Neural cell (in vitro differentiated cells): Measurements from ENCODE around the gene STIM1. TPM values are rescaled to one million over a fixed set of nuclear protein-coding genes. Genes with fewer than 3 reads are reported as not detected.

Experiments
- H2AFZ ChIP-seq: fragments of 200-600, 300-800 bp; sonication (generic), shearing (Covaris generic); 2 replicates; pipeline ENCODE4 v1.6.0; 2014; ENCODE audit warnings: low read depth, mild to moderate bottlenecking, antibody characterized with exemption, low read length, moderate library complexity
- H3F3A ChIP-seq: fragments of 200-600 bp; shearing (Covaris generic); 2 replicates; pipeline ENCODE4 v1.6.1; 2016; ENCODE audit warnings: mild to moderate bottlenecking, moderate library complexity, mixed read lengths, antibody characterized with exemption, low read length; ENCODE audit not compliant: insufficient read depth, poor library complexity, severe bottlenecking
- H3K27ac ChIP-seq: fragments of 200-600, 300-800 bp; sonication (generic), shearing (Covaris generic); 2 replicates; pipeline ENCODE4 v1.5.1; 2014; ENCODE audit warnings: mild to moderate bottlenecking, low read length, moderate library complexity
- H3K27me3 ChIP-seq: fragments of 300-800, 200-600 bp; sonication (generic), shearing (Covaris generic); 2 replicates; pipeline ENCODE4 v1.6.0; 2014; ENCODE audit warnings: mild to moderate bottlenecking, low read depth, low read length, moderate library complexity; ENCODE audit not compliant: insufficient read depth
- H3K36me3 ChIP-seq: fragments of 300-800, 200-600 bp; sonication (generic), shearing (Covaris generic); 2 replicates; pipeline ENCODE4 v1.5.1; 2014; ENCODE audit warnings: mild to moderate bottlenecking, antibody characterized with exemption, low read length, moderate library complexity; ENCODE audit not compliant: insufficient read depth
- H3K4me2 ChIP-seq: fragments of 300-800, 200-600 bp; sonication (generic), shearing (Covaris generic); 2 replicates; pipeline ENCODE4 v1.6.0; 2014; ENCODE audit warnings: mild to moderate bottlenecking, low read length
- H3K4me3 ChIP-seq: fragments of 300-800, 200-600 bp; sonication (generic), shearing (Covaris generic); 2 replicates; pipeline ENCODE4 v1.5.1; 2014; ENCODE audit warnings: mild to moderate bottlenecking, low read length, moderate library complexity
- H3K79me2 ChIP-seq: fragments of 200-600 bp; shearing (Covaris generic); replicated peaks from 2 replicates; pipeline ENCODE4 v1.6.0; 2014; ENCODE audit warnings: mild to moderate bottlenecking, low read length, moderate library complexity; ENCODE audit not compliant: insufficient read depth
- H3K9ac ChIP-seq: fragments of 300-800, 200-600 bp; sonication (generic), shearing (Covaris generic); 2 replicates; pipeline ENCODE4 v1.6.1; 2016; ENCODE audit warnings: mild to moderate bottlenecking, low read length, mixed read lengths
- H3K9me2 ChIP-seq: fragments of 200-600 bp; shearing (Covaris generic); 2 replicates; pipeline ENCODE4 v1.6.1; 2016; ENCODE audit warnings: mild to moderate bottlenecking, low read length, mixed read lengths; ENCODE audit not compliant: insufficient read depth
- H3K9me3 ChIP-seq: fragments of 200-600, 300-800 bp; sonication (generic), shearing (Covaris generic); 2 replicates; pipeline ENCODE4 v1.6.1; 2016; ENCODE audit warnings: mild to moderate bottlenecking, mixed run types, low read length, moderate library complexity, mixed read lengths
- H4K20me1 ChIP-seq: fragments of 200-600 bp; shearing (Covaris generic); 2 replicates; pipeline ENCODE4 v1.6.1; 2016; ENCODE audit warnings: mild to moderate bottlenecking, mixed run types; ENCODE audit not compliant: insufficient read depth
- EP300 ChIP-seq: fragments of 450-650 bp; conservative IDR thresholded peaks from 2 replicates; pipeline ENCODE4 v1.6.1; 2014; ENCODE audit warnings: antibody characterized with exemption, mild to moderate bottlenecking, moderate library complexity; ENCODE audit not compliant: poor library complexity, severe bottlenecking
- EZH2 ChIP-seq: fragments of 200-600, 300-800 bp; shearing (Covaris generic), sonication (generic); IDR thresholded peaks from 2 replicates; pipeline ENCODE4 v1.6.1; 2014; ENCODE audit warnings: antibody characterized with exemption, low read length, borderline replicate concordance, mild to moderate bottlenecking; ENCODE audit not compliant: insufficient read depth, poor library complexity, severe bottlenecking
- MXI1 ChIP-seq: fragments of 450-650 bp; conservative IDR thresholded peaks from 2 replicates; pipeline ENCODE4 v1.6.1; 2014; ENCODE audit warnings: antibody characterized with exemption, mild to moderate bottlenecking; ENCODE audit not compliant: poor library complexity, severe bottlenecking
- POLR2AphosphoS5 ChIP-seq: IDR thresholded peaks from 2 replicates; pipeline ENCODE4 v1.6.1; 2012
- RAD21 ChIP-seq: fragments of 450-650 bp; conservative IDR thresholded peaks from 2 replicates; pipeline ENCODE4 v1.6.1; 2014; ENCODE audit warnings: antibody characterized with exemption, mild to moderate bottlenecking, moderate library complexity
- SMC3 ChIP-seq: fragments of 450-650 bp; conservative IDR thresholded peaks from 2 replicates; pipeline ENCODE4 v1.6.1; 2014; ENCODE audit warnings: antibody characterized with exemption, mild to moderate bottlenecking, moderate library complexity; ENCODE audit not compliant: poor library complexity
- TAF1 ChIP-seq: IDR thresholded peaks from 2 replicates; pipeline ENCODE4 v1.6.1; 2012; ENCODE audit warnings: low read depth
- polyA plus RNA-seq: library from polyadenylated mRNA; depleted of rRNA; stranded (reverse); fragments of >200 nt; gene quantifications from 2 replicates; pipeline ENCODE4 v1.2.3, GENCODE V29; 2014
- TF ChIP-seq, protein P1 (sequence below): fragments of 450-650 bp; IDR thresholded peaks from 2 replicates; pipeline ENCODE4 v1.5.1; 2014; ENCODE audit warnings: antibody characterized with exemption, mild to moderate bottlenecking, moderate library complexity; ENCODE audit not compliant: poor library complexity, severe bottlenecking
- TF ChIP-seq, protein P2 (sequence below): IDR thresholded peaks from 2 replicates; pipeline ENCODE4 v1.6.1; 2012; ENCODE audit warnings: borderline replicate concordance

The STIM1 gene
- polyA plus RNA-seq, 1 donor from 2014 or later, result 14.5 TPM

DNA sequence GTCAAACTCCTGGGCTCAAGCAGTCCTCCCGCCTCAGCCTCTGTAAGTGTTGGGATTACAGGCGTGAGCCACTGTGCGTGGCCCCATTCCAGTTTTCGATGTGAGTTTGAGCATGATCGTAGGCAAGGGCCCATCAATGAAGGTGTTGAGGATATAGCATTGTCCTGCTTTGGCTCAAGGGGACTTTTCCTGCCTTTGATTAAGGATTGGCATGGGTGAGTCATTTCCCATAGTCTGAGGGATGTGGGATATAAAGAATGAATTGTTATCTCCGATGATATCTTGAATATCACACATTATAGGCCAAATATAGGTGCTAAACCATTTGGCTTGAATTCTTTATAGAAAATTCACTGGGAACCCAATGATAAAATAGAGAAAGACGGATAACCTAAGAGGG lies 30.4 kb downstream of the STIM1 start:
- H3K9me3 ChIP-seq, result no peaks in the 10 kb centered on the region
- no peak overlapping the region for H3K9ac ChIP-seq
- H3K4me2 ChIP-seq, result no peak overlapping the region
- H3K36me3 ChIP-seq, result no peaks in the 10 kb centered on the region
- no peaks in the 10 kb centered on the region for H3K27me3 ChIP-seq
- H2AFZ ChIP-seq, result no peak overlapping the region
- H3K79me2 ChIP-seq, result no peaks in the 10 kb centered on the region
- H3F3A ChIP-seq, result no peaks in the 10 kb centered on the region
- H3K4me3 ChIP-seq, result no peak overlapping the region
- H3K27ac ChIP-seq, result no peak overlapping the region
- no peaks in the 10 kb centered on the region for H4K20me1 ChIP-seq
- H3K9me2 ChIP-seq, result no peaks in the 10 kb centered on the region
- TF ChIP-seq, protein P1, sequence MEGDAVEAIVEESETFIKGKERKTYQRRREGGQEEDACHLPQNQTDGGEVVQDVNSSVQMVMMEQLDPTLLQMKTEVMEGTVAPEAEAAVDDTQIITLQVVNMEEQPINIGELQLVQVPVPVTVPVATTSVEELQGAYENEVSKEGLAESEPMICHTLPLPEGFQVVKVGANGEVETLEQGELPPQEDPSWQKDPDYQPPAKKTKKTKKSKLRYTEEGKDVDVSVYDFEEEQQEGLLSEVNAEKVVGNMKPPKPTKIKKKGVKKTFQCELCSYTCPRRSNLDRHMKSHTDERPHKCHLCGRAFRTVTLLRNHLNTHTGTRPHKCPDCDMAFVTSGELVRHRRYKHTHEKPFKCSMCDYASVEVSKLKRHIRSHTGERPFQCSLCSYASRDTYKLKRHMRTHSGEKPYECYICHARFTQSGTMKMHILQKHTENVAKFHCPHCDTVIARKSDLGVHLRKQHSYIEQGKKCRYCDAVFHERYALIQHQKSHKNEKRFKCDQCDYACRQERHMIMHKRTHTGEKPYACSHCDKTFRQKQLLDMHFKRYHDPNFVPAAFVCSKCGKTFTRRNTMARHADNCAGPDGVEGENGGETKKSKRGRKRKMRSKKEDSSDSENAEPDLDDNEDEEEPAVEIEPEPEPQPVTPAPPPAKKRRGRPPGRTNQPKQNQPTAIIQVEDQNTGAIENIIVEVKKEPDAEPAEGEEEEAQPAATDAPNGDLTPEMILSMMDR, result no peak
- TF ChIP-seq POLR2AphosphoS5, result no peak
- no peak for TF ChIP-seq TAF1
- no peak for TF ChIP-seq MXI1
- no peak for TF ChIP-seq EP300
- TF ChIP-seq, protein P2, sequence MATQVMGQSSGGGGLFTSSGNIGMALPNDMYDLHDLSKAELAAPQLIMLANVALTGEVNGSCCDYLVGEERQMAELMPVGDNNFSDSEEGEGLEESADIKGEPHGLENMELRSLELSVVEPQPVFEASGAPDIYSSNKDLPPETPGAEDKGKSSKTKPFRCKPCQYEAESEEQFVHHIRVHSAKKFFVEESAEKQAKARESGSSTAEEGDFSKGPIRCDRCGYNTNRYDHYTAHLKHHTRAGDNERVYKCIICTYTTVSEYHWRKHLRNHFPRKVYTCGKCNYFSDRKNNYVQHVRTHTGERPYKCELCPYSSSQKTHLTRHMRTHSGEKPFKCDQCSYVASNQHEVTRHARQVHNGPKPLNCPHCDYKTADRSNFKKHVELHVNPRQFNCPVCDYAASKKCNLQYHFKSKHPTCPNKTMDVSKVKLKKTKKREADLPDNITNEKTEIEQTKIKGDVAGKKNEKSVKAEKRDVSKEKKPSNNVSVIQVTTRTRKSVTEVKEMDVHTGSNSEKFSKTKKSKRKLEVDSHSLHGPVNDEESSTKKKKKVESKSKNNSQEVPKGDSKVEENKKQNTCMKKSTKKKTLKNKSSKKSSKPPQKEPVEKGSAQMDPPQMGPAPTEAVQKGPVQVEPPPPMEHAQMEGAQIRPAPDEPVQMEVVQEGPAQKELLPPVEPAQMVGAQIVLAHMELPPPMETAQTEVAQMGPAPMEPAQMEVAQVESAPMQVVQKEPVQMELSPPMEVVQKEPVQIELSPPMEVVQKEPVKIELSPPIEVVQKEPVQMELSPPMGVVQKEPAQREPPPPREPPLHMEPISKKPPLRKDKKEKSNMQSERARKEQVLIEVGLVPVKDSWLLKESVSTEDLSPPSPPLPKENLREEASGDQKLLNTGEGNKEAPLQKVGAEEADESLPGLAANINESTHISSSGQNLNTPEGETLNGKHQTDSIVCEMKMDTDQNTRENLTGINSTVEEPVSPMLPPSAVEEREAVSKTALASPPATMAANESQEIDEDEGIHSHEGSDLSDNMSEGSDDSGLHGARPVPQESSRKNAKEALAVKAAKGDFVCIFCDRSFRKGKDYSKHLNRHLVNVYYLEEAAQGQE, result no peak
- no peak for TF ChIP-seq EZH2
- TF ChIP-seq SMC3, result no peak
- TF ChIP-seq RAD21, result no peak

DNA sequence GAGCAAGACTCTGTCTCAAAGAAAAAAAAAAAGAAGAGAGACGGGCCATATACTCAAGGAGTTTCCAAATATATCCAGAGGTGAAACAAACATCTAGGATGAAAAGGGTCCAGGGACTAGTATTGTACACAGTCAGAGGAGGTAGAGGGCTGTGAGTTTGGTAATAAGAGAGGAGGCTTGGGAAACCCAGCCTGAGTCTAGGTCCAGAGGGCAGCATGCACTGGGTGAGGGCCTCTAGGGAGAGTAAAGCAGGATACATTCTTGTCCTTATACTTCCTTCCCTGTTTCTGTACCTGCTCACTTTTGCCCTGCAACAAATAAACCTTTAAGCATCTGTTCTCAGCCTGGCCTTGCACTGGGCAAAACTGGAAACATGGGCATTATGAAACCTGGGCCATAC lies 31.5 kb downstream of the STIM1 start:
- H3K4me3 ChIP-seq, result no peak overlapping the region
- H3K9ac ChIP-seq, result no peak overlapping the region
- TF ChIP-seq EZH2 (no peak), SMC3 (no peak), TAF1 (no peak), RAD21 (no peak), MXI1 (no peak), EP300 (no peak), POLR2AphosphoS5 (no peak)
- TF ChIP-seq, protein P2, result no peak
- TF ChIP-seq, protein P1, result no peak
- H4K20me1 ChIP-seq, result no peaks in the 10 kb centered on the region
- no peaks in the 10 kb centered on the region for H3F3A ChIP-seq
- H3K27ac ChIP-seq, result no peak overlapping the region
- H3K36me3 ChIP-seq, result no peaks in the 10 kb centered on the region
- no peaks in the 10 kb centered on the region for H3K9me2 ChIP-seq
- H3K9me3 ChIP-seq, result no peaks in the 10 kb centered on the region
- no peaks in the 10 kb centered on the region for H3K79me2 ChIP-seq
- H3K4me2 ChIP-seq, result no peak overlapping the region
- H3K27me3 ChIP-seq, result no peaks in the 10 kb centered on the region
- no peak overlapping the region for H2AFZ ChIP-seq
